ENCODE data around the gene SIGLEC11. TPM values are rescaled to one million over a fixed set of nuclear protein-coding genes. Genes with fewer than 3 reads are reported as not detected.
"Not testable (repeated sequence)": the region's sequence is repeated elsewhere in the genome, so short reads cannot be mapped to it uniquely, and the experiment has no call there.

SIGLEC11 gene, protein sequence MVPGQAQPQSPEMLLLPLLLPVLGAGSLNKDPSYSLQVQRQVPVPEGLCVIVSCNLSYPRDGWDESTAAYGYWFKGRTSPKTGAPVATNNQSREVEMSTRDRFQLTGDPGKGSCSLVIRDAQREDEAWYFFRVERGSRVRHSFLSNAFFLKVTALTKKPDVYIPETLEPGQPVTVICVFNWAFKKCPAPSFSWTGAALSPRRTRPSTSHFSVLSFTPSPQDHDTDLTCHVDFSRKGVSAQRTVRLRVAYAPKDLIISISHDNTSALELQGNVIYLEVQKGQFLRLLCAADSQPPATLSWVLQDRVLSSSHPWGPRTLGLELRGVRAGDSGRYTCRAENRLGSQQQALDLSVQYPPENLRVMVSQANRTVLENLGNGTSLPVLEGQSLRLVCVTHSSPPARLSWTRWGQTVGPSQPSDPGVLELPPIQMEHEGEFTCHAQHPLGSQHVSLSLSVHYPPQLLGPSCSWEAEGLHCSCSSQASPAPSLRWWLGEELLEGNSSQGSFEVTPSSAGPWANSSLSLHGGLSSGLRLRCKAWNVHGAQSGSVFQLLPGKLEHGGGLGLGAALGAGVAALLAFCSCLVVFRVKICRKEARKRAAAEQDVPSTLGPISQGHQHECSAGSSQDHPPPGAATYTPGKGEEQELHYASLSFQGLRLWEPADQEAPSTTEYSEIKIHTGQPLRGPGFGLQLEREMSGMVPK
- 1 to 10 TPM in 2 of 4 donors, under 1 TPM in 2; 0.33 to 1.7 (median 0.92) TPM for total RNA-seq

DNA sequence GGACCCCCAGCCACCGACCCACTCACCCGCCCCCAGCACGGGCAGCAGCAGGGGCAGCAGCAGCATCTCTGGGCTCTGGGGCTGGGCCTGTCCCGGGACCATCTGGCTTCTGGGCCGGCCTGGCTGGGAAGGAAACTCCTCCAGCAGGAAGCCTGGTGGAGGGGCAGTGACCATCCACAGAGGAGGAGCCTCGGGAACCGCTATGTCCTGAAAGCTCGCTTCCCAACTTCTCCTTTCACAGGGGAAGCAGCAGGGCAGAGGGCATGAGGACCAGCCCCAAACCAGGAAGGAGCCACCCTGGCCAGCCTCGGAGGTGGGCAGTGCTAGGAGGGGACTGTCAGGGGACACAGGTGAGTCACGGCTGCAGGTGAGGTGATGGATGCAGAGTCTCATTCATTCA is at the start of gene SIGLEC11:
Gene SIGLEC11, minus strand, starts transcription at position 193 of the 400 bp plus-strand sequence. Its CDS starts 91 bp downstream, at position 102.
- H3K27ac ChIP-seq; H3K9me3 ChIP-seq; H3K27me3 ChIP-seq; H3K36me3 ChIP-seq; intact Hi-C loops (cut with DNase I); H3K4me3 ChIP-seq (replicated peaks in 1 of 3); DNase-seq: not testable (repeated sequence)
- peaks cover 12 to 20% of the 10 kb centered on the region in 2 donors for H3K4me1 ChIP-seq
- 61 to 88% methylated on average over 2 to 6 of the region's 10 CpGs for WGBS, 2 donors

DNA sequence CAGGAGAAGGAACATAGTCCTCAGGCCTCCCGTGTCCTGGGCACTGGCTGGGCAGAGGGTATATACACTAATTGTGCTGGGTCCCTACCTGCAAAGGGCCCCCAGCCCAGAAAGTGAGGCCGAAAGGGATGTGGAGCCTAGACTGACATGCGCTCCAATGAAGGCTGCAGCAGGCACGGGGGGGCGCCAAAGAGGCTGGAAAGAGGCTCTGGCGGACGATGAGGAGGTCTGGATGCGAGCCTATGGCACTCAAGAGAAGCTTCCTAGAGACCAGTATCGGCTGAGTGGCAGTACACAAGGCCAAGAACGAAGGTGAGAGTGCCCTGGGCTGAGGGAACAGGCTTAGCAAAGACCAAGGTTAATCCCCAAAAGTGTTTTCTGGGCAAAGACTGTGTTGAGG is 47.6 kb upstream of the SIGLEC11 start:
- Histone ChIP-seq H3K4me1 (peaks cover 0 to 8% of the 10 kb centered on the region in 2 donors), H3K36me3 (peaks cover 24 to 49% of the 10 kb centered on the region in 2 donors), H3K9me3 (no peaks in the 10 kb centered on the region), H3K4me3 (replicated peaks in 1 of 3) (no peak overlapping the region), H3K27me3 (no peaks in the 10 kb centered on the region), H3K27ac (no peak overlapping the region)
- WGBS, 2 donors = 58 to 69% methylated on average over 9 to 10 of the region's 10 CpGs
- TF ChIP-seq POLR2A (IDR thresholded peaks at IDR 0.05) = no peak
- TF ChIP-seq, protein P1, sequence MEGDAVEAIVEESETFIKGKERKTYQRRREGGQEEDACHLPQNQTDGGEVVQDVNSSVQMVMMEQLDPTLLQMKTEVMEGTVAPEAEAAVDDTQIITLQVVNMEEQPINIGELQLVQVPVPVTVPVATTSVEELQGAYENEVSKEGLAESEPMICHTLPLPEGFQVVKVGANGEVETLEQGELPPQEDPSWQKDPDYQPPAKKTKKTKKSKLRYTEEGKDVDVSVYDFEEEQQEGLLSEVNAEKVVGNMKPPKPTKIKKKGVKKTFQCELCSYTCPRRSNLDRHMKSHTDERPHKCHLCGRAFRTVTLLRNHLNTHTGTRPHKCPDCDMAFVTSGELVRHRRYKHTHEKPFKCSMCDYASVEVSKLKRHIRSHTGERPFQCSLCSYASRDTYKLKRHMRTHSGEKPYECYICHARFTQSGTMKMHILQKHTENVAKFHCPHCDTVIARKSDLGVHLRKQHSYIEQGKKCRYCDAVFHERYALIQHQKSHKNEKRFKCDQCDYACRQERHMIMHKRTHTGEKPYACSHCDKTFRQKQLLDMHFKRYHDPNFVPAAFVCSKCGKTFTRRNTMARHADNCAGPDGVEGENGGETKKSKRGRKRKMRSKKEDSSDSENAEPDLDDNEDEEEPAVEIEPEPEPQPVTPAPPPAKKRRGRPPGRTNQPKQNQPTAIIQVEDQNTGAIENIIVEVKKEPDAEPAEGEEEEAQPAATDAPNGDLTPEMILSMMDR (IDR thresholded peaks at IDR 0.05) = no peak
- DNase-seq = no peak
- intact Hi-C loops (cut with DNase I) = no loop called here

DNA sequence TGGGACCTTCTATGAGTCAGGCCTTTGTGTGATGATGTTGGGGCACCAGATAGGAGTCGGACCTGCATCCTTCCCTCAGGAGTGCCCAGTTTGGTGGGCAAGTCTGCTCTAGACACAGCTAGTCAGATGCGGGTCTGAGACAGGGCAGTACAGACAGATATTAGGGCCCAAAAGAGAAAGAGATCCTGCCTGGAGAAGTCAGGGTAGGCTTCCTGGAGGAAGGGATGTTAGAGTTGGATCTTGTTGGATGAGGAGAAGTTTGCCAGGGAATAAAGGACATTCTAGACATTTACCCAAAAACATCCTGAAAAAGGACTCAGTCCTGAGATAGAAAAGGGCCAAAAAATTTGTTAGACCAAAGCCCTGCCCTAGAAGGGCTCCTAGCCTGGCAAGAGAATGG is 47.0 kb upstream of the SIGLEC11 start:
- Histone ChIP-seq H3K27me3 (no peaks in the 10 kb centered on the region), H3K9me3 (no peaks in the 10 kb centered on the region), H3K27ac (no peak overlapping the region), H3K4me1 (peaks cover 0 to 8% of the 10 kb centered on the region in 2 donors), H3K4me3 (replicated peaks in 1 of 3) (no peak overlapping the region), H3K36me3 (peaks cover 18 to 49% of the 10 kb centered on the region in 2 donors)
- DNase-seq = no peak
- intact Hi-C loops (cut with DNase I) = no loop called here
- TF ChIP-seq, protein P1 (IDR thresholded peaks at IDR 0.05) = no peak
- no peak for TF ChIP-seq POLR2A (IDR thresholded peaks at IDR 0.05)
- 97 to 98% methylated on average over 2 of the region's 2 CpGs for WGBS, 2 donors

DNA sequence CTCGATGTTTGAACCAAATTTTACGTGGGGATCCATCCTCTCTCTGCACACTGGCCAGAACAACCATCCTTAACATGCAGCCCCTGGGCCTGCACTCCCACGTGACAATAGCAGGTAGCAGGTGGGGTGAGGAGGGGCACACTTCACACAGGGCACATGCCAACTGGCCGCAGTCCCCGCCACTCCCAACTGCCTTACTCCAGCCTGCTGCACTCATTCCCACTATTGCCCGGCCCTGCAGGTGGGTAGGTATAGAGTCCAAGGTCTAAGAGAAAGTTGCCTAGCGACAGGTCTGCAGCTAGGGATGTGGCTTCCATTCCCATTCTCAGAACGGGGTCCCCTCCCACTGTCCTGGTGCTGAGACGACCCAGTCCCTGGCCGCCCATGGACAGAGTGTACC is 46.2 kb upstream of the SIGLEC11 start:
- TF ChIP-seq POLR2A (IDR thresholded peaks at IDR 0.05) = no peak
- TF ChIP-seq, protein P1 (IDR thresholded peaks at IDR 0.05) = no peak
- no peak for DNase-seq
- WGBS, 2 donors = 96% methylated on average over 9 to 10 of the region's 10 CpGs
- Histone ChIP-seq H3K27me3 (no peaks in the 10 kb centered on the region), H3K27ac (no peak overlapping the region), H3K4me1 (peaks cover 0 to 8% of the 10 kb centered on the region in 2 donors), H3K4me3 (replicated peaks in 1 of 3) (no peak overlapping the region), H3K9me3 (no peaks in the 10 kb centered on the region), H3K36me3 (peaks cover 17 to 53% of the 10 kb centered on the region in 2 donors)
- intact Hi-C loops (cut with DNase I) = no loop called here

DNA sequence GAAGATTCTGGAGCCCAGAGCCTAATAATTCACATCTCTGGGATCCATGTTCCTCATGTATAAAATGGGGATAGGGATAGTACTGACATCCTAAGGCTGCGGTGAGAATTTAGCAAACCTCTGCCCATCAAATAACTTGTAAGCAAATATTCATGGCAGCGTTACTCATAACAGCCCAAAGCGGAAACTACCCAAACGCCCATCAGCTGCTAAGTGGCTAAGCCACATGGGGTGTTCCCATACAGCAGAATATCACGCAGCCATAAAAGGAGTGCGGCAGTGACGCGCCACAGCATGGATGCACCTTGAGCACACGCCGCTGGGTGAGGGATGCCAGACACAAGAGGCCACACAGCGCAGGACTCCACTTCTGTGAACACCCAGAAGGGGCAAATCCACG is 44.5 kb upstream of the SIGLEC11 start:
- Histone ChIP-seq H3K27ac (no peak overlapping the region), H3K4me1 (peaks cover 0 to 8% of the 10 kb centered on the region in 2 donors), H3K36me3 (peaks cover 24 to 71% of the 10 kb centered on the region in 2 donors), H3K4me3 (replicated peaks in 1 of 3) (no peak overlapping the region), H3K27me3 (no peaks in the 10 kb centered on the region), H3K9me3 (no peaks in the 10 kb centered on the region)
- no peak for DNase-seq
- intact Hi-C loops (cut with DNase I) = no loop called here
- 88 to 92% methylated on average over 10 to 12 of the region's 12 CpGs for WGBS, 2 donors
- TF ChIP-seq POLR2A (IDR thresholded peaks at IDR 0.05) = no peak
- TF ChIP-seq, protein P1 (IDR thresholded peaks at IDR 0.05) = no peak

Measured in thyroid gland (tissue), 4 donors.